IMR-90 (cell line): Measurements from ENCODE around the gene SYNC. TPM values are rescaled to one million over a fixed set of nuclear protein-coding genes. Genes with fewer than 3 reads are reported as not detected.
A peak's percentile ranks its signal among the peaks of the same experiment; 100 is the strongest.

Experiments used
- ATAC-seq: fragments of 200-7000 bp; cut with Tn5 transposase; 2 replicates; pipeline ENCODE4 v1.9.1; 2020; ENCODE audit warnings: low read depth, mild to moderate bottlenecking, moderate library complexity
- BruUV-seq: library from RNA; stranded (reverse); fragments of 400-500 nt; replicated peaks from 2 replicates; lab custom pipeline; 2021; lab: Mats Ljungman, UMichigan
- CTCF ChIA-PET: fragments of 300-600 bp; formaldehyde crosslinking; extraction: SDS; loops from one replicate; lab custom pipeline; 2021; ENCODE audit warnings: antibody characterized with exemption; lab: Yijun Ruan, JAX
- POLR2A ChIA-PET: fragments of 300-600 bp; sonication (Branson Sonifier 250); formaldehyde crosslinking; loops from one replicate; lab custom pipeline; 2022; ENCODE audit warnings: antibody characterized with exemption; ENCODE audit not compliant: unreplicated experiment; lab: Charles Lee
- DNase-seq: peaks from one replicate; pipeline ENCODE4 v3.0.0; 2013
- H2AFZ ChIP-seq: replicated peaks from 2 replicates; pipeline ENCODE3; 2013; ENCODE audit warnings: low read length, mild to moderate bottlenecking; ENCODE audit not compliant: poor library complexity
- H2AK5ac ChIP-seq: 2 replicates; pipeline ENCODE4 v1.6.1; 2013; ENCODE audit warnings: low read depth, low read length, inconsistent platforms
- H2AK9ac ChIP-seq: replicated peaks from 2 replicates; pipeline ENCODE3; 2013; ENCODE audit warnings: mild to moderate bottlenecking, low read depth, low read length, moderate library complexity; ENCODE audit not compliant: poor library complexity
- H2BK120ac ChIP-seq: 2 replicates; pipeline ENCODE4 v1.6.1; 2013; ENCODE audit warnings: low read depth, low read length, inconsistent platforms
- H2BK15ac ChIP-seq: 3 replicates; pipeline ENCODE4 v1.6.1; 2013; ENCODE audit warnings: low read depth, low read length, inconsistent platforms
- H2BK20ac ChIP-seq: 2 replicates; pipeline ENCODE4 v1.6.1; 2013; ENCODE audit warnings: low read depth, mild to moderate bottlenecking, inconsistent platforms, low read length, moderate library complexity
- H2BK5ac ChIP-seq: 2 replicates; pipeline ENCODE4 v1.6.1; 2013; ENCODE audit warnings: mild to moderate bottlenecking, low read depth, low read length, inconsistent platforms; ENCODE audit not compliant: poor library complexity, severe bottlenecking
- H3K14ac ChIP-seq: replicated peaks from 2 replicates; pipeline ENCODE4 v1.6.1; 2013; ENCODE audit warnings: low read depth, low read length, inconsistent platforms
- H3K18ac ChIP-seq: 2 replicates; pipeline ENCODE4 v1.6.1; 2013; ENCODE audit warnings: low read depth, low read length, control low read depth
- H3K23ac ChIP-seq: 2 replicates; pipeline ENCODE4 v1.6.1; 2013; ENCODE audit warnings: low read depth, low read length, inconsistent platforms
- H3K27ac ChIP-seq: 2 replicates; pipeline ENCODE4 v1.5.1; 2013; ENCODE audit warnings: mild to moderate bottlenecking, control low read depth, low read length; ENCODE audit not compliant: insufficient read depth
- H3K27me3 ChIP-seq: 2 replicates; pipeline ENCODE4 v1.6.1; 2013; ENCODE audit warnings: low read length; ENCODE audit not compliant: control insufficient read depth, insufficient read depth
- H3K36me3 ChIP-seq: 2 replicates; pipeline ENCODE4 v1.6.1; 2013; ENCODE audit warnings: low read length, mixed read lengths; ENCODE audit not compliant: control insufficient read depth, insufficient read depth
- H3K4ac ChIP-seq: 2 replicates; pipeline ENCODE4 v1.6.1; 2013; ENCODE audit warnings: low read depth, low read length, inconsistent platforms
- H3K4me1 ChIP-seq: 2 replicates; pipeline ENCODE4 v1.6.1; 2013; ENCODE audit warnings: low read length, mixed read lengths; ENCODE audit not compliant: control insufficient read depth, insufficient read depth
- H3K4me2 ChIP-seq: 2 replicates; pipeline ENCODE4 v1.6.1; 2013; ENCODE audit warnings: low read depth, mild to moderate bottlenecking, control low read depth, low read length, moderate library complexity
- H3K4me3 ChIP-seq: 2 replicates; pipeline ENCODE4 v1.5.1; 2013; ENCODE audit warnings: low read depth, mild to moderate bottlenecking, control low read depth, low read length, moderate library complexity; ENCODE audit not compliant: insufficient read depth
- H3K56ac ChIP-seq: 2 replicates; pipeline ENCODE4 v1.6.1; 2013; ENCODE audit warnings: low read length, inconsistent platforms; ENCODE audit not compliant: insufficient read depth; ENCODE audit errors: extremely low read depth
- H3K79me1 ChIP-seq, 2 experiments: 2 replicates each; pipeline ENCODE4 v1.6.1; 2013; ENCODE audit warnings: low read length in 2 of 2, inconsistent platforms in 1 of 2, low read depth in 1 of 2
- H3K9ac ChIP-seq: 2 replicates; pipeline ENCODE4 v1.6.1; 2013; ENCODE audit warnings: low read depth, low read length, control low read depth
- H3K9me1 ChIP-seq: 2 replicates; pipeline ENCODE4 v1.6.1; 2013; ENCODE audit warnings: low read length, inconsistent platforms; ENCODE audit not compliant: insufficient read depth
- H3K9me3 ChIP-seq: 2 replicates; pipeline ENCODE4 v1.6.1; 2013; ENCODE audit warnings: low read length; ENCODE audit not compliant: control insufficient read depth, insufficient read depth
- H4K20me1 ChIP-seq: 2 replicates; pipeline ENCODE4 v1.6.1; 2013; ENCODE audit warnings: low read length, inconsistent platforms; ENCODE audit not compliant: insufficient read depth
- H4K5ac ChIP-seq: 2 replicates; pipeline ENCODE4 v1.6.1; 2013; ENCODE audit warnings: mild to moderate bottlenecking, low read depth, low read length, control low read depth
- H4K8ac ChIP-seq, 2 experiments: 2 replicates each; pipeline ENCODE4 v1.6.1; 2013; ENCODE audit warnings: low read depth in 2 of 2, low read length in 2 of 2, control low read depth in 1 of 2, inconsistent platforms in 1 of 2
- H4K91ac ChIP-seq: 2 replicates; pipeline ENCODE4 v1.6.1; 2013; ENCODE audit warnings: low read depth, low read length, inconsistent platforms; ENCODE audit not compliant: insufficient read depth
- CHD1 ChIP-seq: IDR thresholded peaks from 2 replicates; pipeline ENCODE4 v1.6.1; 2012; ENCODE audit warnings: low read depth, low read length, improper control_type of control experiment
- MAZ ChIP-seq: IDR thresholded peaks from 2 replicates; pipeline ENCODE4 v1.6.1; 2012; ENCODE audit warnings: low read depth, mild to moderate bottlenecking, low read length, improper control_type of control experiment, moderate library complexity, borderline replicate concordance
- MXI1 ChIP-seq: IDR thresholded peaks from 2 replicates; pipeline ENCODE4 v1.6.1; 2012; ENCODE audit warnings: low read depth, mild to moderate bottlenecking, low read length, moderate library complexity, borderline replicate concordance
- POLR2A ChIP-seq: IDR thresholded peaks from 2 replicates; pipeline ENCODE4 v1.6.1; 2012; ENCODE audit warnings: mild to moderate bottlenecking, low read depth, low read length
- RAD21 ChIP-seq: IDR thresholded peaks from 2 replicates; pipeline ENCODE4 v1.6.1; 2012; ENCODE audit warnings: low read length, improper control_type of control experiment
- SMC3 ChIP-seq: fragments of 150-350 bp; IDR thresholded peaks from 2 replicates; pipeline ENCODE4 v1.6.1; 2016; ENCODE audit warnings: low read depth, mild to moderate bottlenecking, antibody characterized with exemption, low read length, moderate library complexity
- WGBS, 2 experiments: methylation state at CpG; one replicate each; pipeline versions ENCODE4 v1.1.5 to v1.1.7; 2013; ENCODE audit warnings: missing lambda C conversion rate in 2 of 2; ENCODE audit not compliant: insufficient read length in 1 of 2; ENCODE audit errors: extremely low coverage in 2 of 2; 5-methylcytosine and 5-hydroxymethylcytosine counted together
- dilution Hi-C: fragments of 300-500 bp; cut with HindIII; formaldehyde crosslinking; loops from one replicate; pipeline ENCODE4 v1.14.3; 2018; ENCODE audit warnings: low sequenced_read_pairs; ENCODE audit not compliant: unreplicated experiment
- in situ Hi-C: fragments of 300-500 bp; cut with MboI; formaldehyde crosslinking; loops from 3 replicates; pipeline ENCODE4 v1.14.3; 2019; ENCODE audit warnings: low sequenced_read_pairs, inconsistent platforms, mixed read lengths
- intact Hi-C: fragments of 100-400 bp; cut with micrococcal nuclease; formaldehyde crosslinking; loops from 2 replicates; pipeline ENCODE4 v1.10.0; 2022
- polyA plus RNA-seq, 3 experiments: library from polyadenylated mRNA; depleted of rRNA; stranded (reverse); fragments of >200 nt; gene quantifications; 2 replicates each; pipeline ENCODE4 v1.2.3, GENCODE V29; 2012; ENCODE audit warnings: low replicate concordance in 1 of 3
- total RNA-seq: library from RNA; depleted of rRNA; stranded (reverse); fragments of >200 nt; gene quantifications from 2 replicates; pipeline ENCODE4 v1.2.3, GENCODE V29; 2012

SYNC gene
- total and polyA plus RNA-seq, 2 of the 4 experiments (the other 2 are of a cell fraction) = 48.9 to 103 TPM

GRCh38 chr1:32701951-32702598, 495 bp downstream of the SYNC start:
- Histone ChIP-seq H3K27me3 (no peaks in the 10 kb centered on the region), H3K9ac (peak overlapping the region; percentile 95), H3K23ac (peak overlapping the region; percentile 98), H3K9me1 (0 out of 2 replicates have a peak, but pooled peaks cover 9% of the 10 kb centered on the region), H3K4ac (peak overlapping the region; percentile 100), H2BK20ac (peak overlapping the region; percentile 91), H3K4me2 (peak overlapping the region; percentile 93), H2AK5ac (peak overlapping the region; percentile 96), H2BK15ac (peak overlapping the region; percentile 54; the same call in 2 of the 3 replicates), H3K14ac (peak overlapping the region; percentile 98), H3K9me3 (peaks cover 3% of the 10 kb centered on the region; the same call in 1 of the 2 replicates), H2AK9ac (peak overlapping the region; percentile 94), H3K36me3 (no peaks in the 10 kb centered on the region), H4K91ac (peak overlapping the region; percentile 99), H3K79me1 (peaks cover 22 to 34% of the 10 kb centered on the region in 2 experiments), H4K8ac (peak overlapping the region; percentile 71 to 86), H4K20me1 (no peaks in the 10 kb centered on the region; the same call in 1 of the 2 replicates), H3K56ac (peak overlapping the region; percentile 93), H3K4me1 (peaks cover 15% of the 10 kb centered on the region), H3K27ac (peak overlapping the region; percentile 90), H4K5ac (peak overlapping the region; percentile 89), H2BK5ac (peak overlapping the region; percentile 100), H3K18ac (peak overlapping the region; percentile 86), H3K4me3 (peak overlapping the region; percentile 77), H2AFZ (peak overlapping the region; percentile 93), H2BK120ac (peak overlapping the region; percentile 97)
- in situ Hi-C loops = no loop called here
- POLR2A ChIA-PET = interaction anchor here (0.6 kb wide), 1 partner anchor 52 kb away, joined by 4 read pairs; no protein-coding TSS in a partner anchor
- peak; percentile 33 for DNase-seq
- dilution Hi-C loops = no loop called here
- peak; percentile 0 for ATAC-seq
- intact Hi-C loops = loop anchor here (2.0 to 10.0 kb wide), 2 partner anchors 51 to 393 kb away; partner anchors contain the start of genes RBBP4 and ZBTB8OS
- TF ChIP-seq RAD21 (no peak), CHD1 (0 out of 2 replicates have a peak, but pooled peaks have one; percentile 29), MXI1 (0 out of 2 replicates have a peak, but pooled peaks have one; percentile 3), SMC3 (0 out of 2 replicates have a peak, but pooled peaks have one; percentile 5), POLR2A (peak; percentile 69), MAZ (no peak)
- 1% methylated on average over 13 of the region's 27 CpGs; no CpG with 5 or more reads in 1 of the 2 experiments for WGBS, 2 experiments
- CTCF ChIA-PET = no interaction called here
- BruUV-seq = no TSS peak
